GM18505 (cell line): ENCODE measurements around the gene PDE6A.

ENCODE experiments used
- ATAC-seq: cut with Tn5 transposase; IDR thresholded peaks from one replicate; pipeline ENCODE4 v1.9.1; 2021; ENCODE audit not compliant: unreplicated experiment
- POLR2A ChIP-seq: IDR thresholded peaks from 4 replicates; pipeline ENCODE4 v1.6.1; 2011; ENCODE audit warnings: borderline replicate concordance; ENCODE audit not compliant: insufficient read depth, insufficient read length; ENCODE audit errors: extremely low read depth

Gene PDE6A

DNA sequence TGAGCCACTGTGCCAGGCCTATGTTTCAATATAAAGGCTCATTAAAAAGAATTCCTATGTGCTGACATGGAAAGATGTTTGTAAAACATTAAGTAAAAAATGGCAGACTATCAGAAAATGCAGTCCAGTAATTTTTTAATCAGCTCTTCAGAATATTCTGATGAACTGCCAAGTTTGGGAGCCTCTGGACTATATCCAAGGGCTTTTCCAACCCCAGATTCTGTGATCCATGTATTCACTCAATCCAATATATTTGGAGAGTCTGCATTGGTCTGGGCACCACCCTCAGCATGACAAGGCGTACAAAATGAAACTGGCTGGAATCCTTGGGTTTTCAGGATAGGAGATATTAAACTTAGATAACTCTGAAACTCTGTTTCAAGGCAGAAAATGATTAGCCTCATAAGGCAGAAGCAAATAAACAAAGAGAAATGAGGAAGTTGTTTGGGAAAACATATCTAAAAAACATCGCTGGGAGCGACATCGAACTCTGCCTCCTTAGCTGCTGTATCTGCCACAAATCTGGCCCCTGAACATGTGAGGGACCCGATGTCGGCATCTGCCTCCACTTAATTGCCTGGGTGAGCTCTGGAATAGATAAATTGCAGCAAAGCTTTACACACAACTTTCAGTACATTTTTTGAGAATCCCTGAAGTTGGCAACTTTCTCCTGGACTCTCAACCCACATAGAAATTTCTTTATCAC, 14.4 kb downstream of the PDE6A start:
- ATAC-seq, result no peak
- TF ChIP-seq POLR2A, result no peak

DNA sequence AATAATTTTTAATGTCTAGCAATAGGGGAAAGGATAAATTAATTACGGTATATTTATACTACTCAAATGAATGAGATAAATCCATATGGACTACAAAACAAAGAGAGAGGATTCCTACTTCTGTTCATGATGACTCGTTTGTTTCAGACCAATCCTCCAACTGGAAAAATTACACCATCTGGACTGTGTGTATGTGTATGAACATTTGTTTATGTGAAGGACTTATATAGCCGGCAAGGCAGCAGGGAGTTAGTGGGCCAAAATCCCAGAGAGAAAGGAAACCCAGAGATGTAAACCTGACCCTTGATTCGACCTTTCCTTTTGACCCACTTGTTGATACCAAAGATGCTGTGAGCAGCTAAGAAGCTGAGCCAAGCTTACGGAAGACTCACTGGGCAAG, 20.1 kb downstream of the PDE6A start:
- no peak for ATAC-seq

GRCh38 chr5:149922950-149923349, 21.6 kb downstream of the PDE6A start:
- TF ChIP-seq POLR2A, result no peak
- ATAC-seq, result no peak

More for the DNA sequence above, 20.1 kb downstream of the PDE6A start:
- TF ChIP-seq POLR2A, result no peak

DNA sequence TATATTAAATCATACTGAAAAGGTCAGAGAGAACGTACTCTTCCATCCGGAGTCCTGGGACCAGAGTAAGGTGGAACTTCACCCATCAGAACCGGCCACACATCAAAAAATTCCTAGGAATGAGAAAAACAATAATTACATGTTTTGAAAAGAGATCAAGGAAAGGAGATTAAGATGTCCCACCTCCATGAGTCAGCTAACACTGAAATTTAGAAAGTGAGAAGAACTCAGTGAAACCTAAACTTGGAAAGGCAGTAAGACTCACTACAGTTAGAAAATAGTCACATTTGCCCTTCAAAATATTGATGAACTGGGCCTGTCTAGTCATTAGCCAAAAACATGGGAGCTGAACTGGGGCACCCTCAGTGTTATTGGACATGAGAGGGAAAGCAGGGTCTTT, 23.0 kb downstream of the PDE6A start:
- no peak for TF ChIP-seq POLR2A
- ATAC-seq, result no peak

- TF ChIP-seq POLR2A, result no peak
- ATAC-seq, result no peak
Observed at GRCh38 chr5:149917073-149917676, 27.4 kb downstream of the PDE6A start.

- TF ChIP-seq POLR2A, result no peak
- ATAC-seq, result no peak
Observed at GRCh38 chr5:149916334-149917072, 28.1 kb downstream of the PDE6A start.

GRCh38 chr5:149915392-149916260, 29.0 kb downstream of the PDE6A start:
- ATAC-seq, result no peak
- TF ChIP-seq POLR2A, result no peak

- no peak for ATAC-seq
Observed at GRCh38 chr5:149913436-149914419, 30.9 kb downstream of the PDE6A start.

GRCh38 chr5:149912226-149912871, 32.2 kb downstream of the PDE6A start:
- no peak for ATAC-seq

More at GRCh38 chr5:149913436-149914419, 30.9 kb downstream of the PDE6A start:
- no peak for TF ChIP-seq POLR2A

GRCh38 chr5:149911031-149911430, 33.6 kb downstream of the PDE6A start:
- ATAC-seq, result no peak
- no peak for TF ChIP-seq POLR2A

More at GRCh38 chr5:149912226-149912871, 32.2 kb downstream of the PDE6A start:
- no peak for TF ChIP-seq POLR2A

GRCh38 chr5:149907828-149908227, 36.8 kb downstream of the PDE6A start:
- no peak for TF ChIP-seq POLR2A
- no peak for ATAC-seq
